ENCODE measurements around the gene PBXIP1.
A peak's percentile ranks its signal among the peaks of the same experiment; 100 is the strongest.

The PBXIP1 gene

GRCh38 chr1:154936555-154937084, 19.3 kb downstream of the PBXIP1 start, which contains the start of gene PMVK:
TSS of gene PMVK (minus strand) at chr1:154936719. CDS start at chr1:154936685, 34 bp downstream.
- Histone ChIP-seq H3K27me3 (no peaks in the 10 kb centered on the region), H3K4me1 (no peaks in the 10 kb centered on the region; the same call in 1 of the 2 replicates), H3K4me3 (ENCODE audit: low read depth, low read length) (peak within 1 kb of the TSS; percentile 83), H3K36me3 (no peaks in the 10 kb centered on the region), H3K9me3 (no peaks in the 10 kb centered on the region)
- DNase-seq: peak; percentile 95
- TF ChIP-seq CTCF (IDR thresholded peaks at IDR 0.05; ENCODE audit: low read depth, low read length): peak; percentile 36

- no peak for DNase-seq
- no peak for TF ChIP-seq CTCF (IDR thresholded peaks at IDR 0.05; ENCODE audit: low read depth, low read length)
- Histone ChIP-seq H3K4me3 (ENCODE audit: low read depth, low read length) (peak overlapping the region; percentile 83), H3K36me3 (no peaks in the 10 kb centered on the region), H3K4me1 (no peaks in the 10 kb centered on the region; the same call in 1 of the 2 replicates), H3K27me3 (no peaks in the 10 kb centered on the region), H3K9me3 (no peaks in the 10 kb centered on the region)
Observed at GRCh38 chr1:154935749-154936554, 19.9 kb downstream of the PBXIP1 start.

GRCh38 chr1:154934358-154934948, 21.4 kb downstream of the PBXIP1 start:
- H3K4me3 ChIP-seq (ENCODE audit: low read depth, low read length): no peak overlapping the region
- H3K36me3 ChIP-seq: no peaks in the 10 kb centered on the region
- H3K9me3 ChIP-seq: no peaks in the 10 kb centered on the region
- H3K27me3 ChIP-seq: no peaks in the 10 kb centered on the region
- no peak for DNase-seq
- TF ChIP-seq CTCF (IDR thresholded peaks at IDR 0.05; ENCODE audit: low read depth, low read length): no peak
- no peaks in the 10 kb centered on the region; the same call in 1 of the 2 replicates for H3K4me1 ChIP-seq

- H3K4me3 ChIP-seq (ENCODE audit: low read depth, low read length): no peak overlapping the region
- no peak for DNase-seq
Observed at GRCh38 chr1:154931940-154932487, 23.9 kb downstream of the PBXIP1 start.

GRCh38 chr1:154926201-154926600, 29.7 kb downstream of the PBXIP1 start:
- TF ChIP-seq CTCF (IDR thresholded peaks at IDR 0.05; ENCODE audit: low read depth, low read length): no peak
- H3K36me3 ChIP-seq: no peaks in the 10 kb centered on the region; the same call in none of the 2 replicates
- H3K27me3 ChIP-seq: no peaks in the 10 kb centered on the region
- no peak overlapping the region for H3K4me3 ChIP-seq (ENCODE audit: low read depth, low read length)
- no peaks in the 10 kb centered on the region for H3K9me3 ChIP-seq
- no peaks in the 10 kb centered on the region for H3K4me1 ChIP-seq
- no peak for DNase-seq

More at GRCh38 chr1:154931940-154932487, 23.9 kb downstream of the PBXIP1 start:
- no peaks in the 10 kb centered on the region for H3K27me3 ChIP-seq
- TF ChIP-seq CTCF (IDR thresholded peaks at IDR 0.05; ENCODE audit: low read depth, low read length): no peak
- H3K36me3 ChIP-seq: no peaks in the 10 kb centered on the region; the same call in 1 of the 2 replicates
- no peaks in the 10 kb centered on the region for H3K9me3 ChIP-seq
- no peaks in the 10 kb centered on the region; the same call in 1 of the 2 replicates for H3K4me1 ChIP-seq

Data from BE2C (cell line).